HL-60 (cell line): ENCODE measurements around the gene FBXL7.

Source experiments
- DNase-seq, 2 experiments: peaks; one replicate each; pipeline ENCODE4 v3.0.0-alpha.2; 2010 to 2020; ENCODE audit warnings: low read depth in 1 of 2, low spot score in 1 of 2
- H3K27ac ChIP-seq: fragments of 250-450 bp; sonication (Bioruptor Pico); replicated peaks from 2 replicates; pipeline ENCODE4 v1.5.1; 2020; ENCODE audit warnings: mild to moderate bottlenecking, moderate library complexity
- H3K27me3 ChIP-seq: fragments of 250-450 bp; sonication (Bioruptor Pico); 2 replicates; pipeline ENCODE4 v1.5.1; 2021; ENCODE audit warnings: mild to moderate bottlenecking, moderate library complexity; ENCODE audit not compliant: insufficient read depth, poor library complexity, severe bottlenecking
- H3K4me3 ChIP-seq: replicated peaks from 2 replicates; pipeline ENCODE4 v1.5.1; 2011; ENCODE audit warnings: mild to moderate bottlenecking, control low read depth, low read length; ENCODE audit not compliant: insufficient read depth
- CTCF ChIP-seq: IDR thresholded peaks from one replicate; pipeline ENCODE4 v1.5.1; 2011; ENCODE audit warnings: low read length, control low read depth, inconsistent platforms; ENCODE audit not compliant: insufficient read depth
- GABPA ChIP-seq: IDR thresholded peaks from 2 replicates; pipeline ENCODE4 v1.6.1; 2012; ENCODE audit warnings: low read depth
- POLR2AphosphoS5 ChIP-seq: IDR thresholded peaks from 2 replicates; pipeline ENCODE4 v1.6.1; 2012; ENCODE audit warnings: low read depth
- REST ChIP-seq: IDR thresholded peaks from 2 replicates; pipeline ENCODE4 v1.6.1; 2012; ENCODE audit warnings: low read depth; ENCODE audit not compliant: insufficient replicate concordance
- SPI1 ChIP-seq: IDR thresholded peaks from 2 replicates; pipeline ENCODE4 v1.6.1; 2012; ENCODE audit warnings: low read depth, mild to moderate bottlenecking, borderline replicate concordance

The FBXL7 gene

DNA sequence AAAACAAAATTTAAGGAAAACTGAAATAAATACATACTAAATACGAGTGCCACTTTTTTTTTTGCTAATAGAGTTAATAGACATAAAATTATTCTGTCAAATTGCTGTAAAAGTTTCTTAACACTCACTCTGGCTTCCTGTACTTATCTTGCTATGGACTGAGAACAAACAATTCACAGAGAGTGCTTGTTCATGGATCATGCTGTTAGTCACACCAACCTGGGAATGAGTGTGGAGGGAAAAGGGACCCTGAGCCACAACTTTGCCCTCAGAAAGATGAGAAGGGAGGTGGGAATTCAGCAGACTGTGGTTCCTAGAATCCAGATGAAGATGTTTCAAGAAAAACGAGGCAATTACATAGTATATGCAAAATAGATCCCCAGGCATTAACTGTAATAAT lies 246.9 kb downstream of the FBXL7 start:
- no peak for DNase-seq
- Histone ChIP-seq H3K27me3 (no peaks in the 10 kb centered on the region), H3K27ac (no peak overlapping the region), H3K4me3 (no peak overlapping the region)
- TF ChIP-seq GABPA = no peak
- TF ChIP-seq SPI1 = no peak
- no peak for TF ChIP-seq POLR2AphosphoS5
- no peak for TF ChIP-seq REST
- no peak for TF ChIP-seq CTCF

GRCh38 chr5:15748266-15748665 lies 248.3 kb downstream of the FBXL7 start:
- H3K27ac ChIP-seq = no peak overlapping the region
- no peak for DNase-seq
- no peaks in the 10 kb centered on the region for H3K27me3 ChIP-seq
- no peak overlapping the region for H3K4me3 ChIP-seq
- TF ChIP-seq REST (no peak), SPI1 (no peak), GABPA (no peak), CTCF (no peak), POLR2AphosphoS5 (no peak)

GRCh38 chr5:15752663-15753285 lies 252.8 kb downstream of the FBXL7 start:
- TF ChIP-seq POLR2AphosphoS5 = no peak
- no peak for TF ChIP-seq GABPA
- TF ChIP-seq CTCF = no peak
- no peak for TF ChIP-seq REST
- no peak for TF ChIP-seq SPI1
- H3K27me3 ChIP-seq = no peaks in the 10 kb centered on the region
- no peak overlapping the region for H3K4me3 ChIP-seq
- no peak for DNase-seq
- H3K27ac ChIP-seq = no peak overlapping the region
